GM23338 (cell line): ENCODE results near the gene SH3TC2. TPM values are rescaled to one million over a fixed set of nuclear protein-coding genes. Genes with fewer than 3 reads are reported as not detected.

ENCODE experiments used
- ATAC-seq: fragments of 200-7000 bp; cut with Tn5 transposase; 3 replicates; pipeline ENCODE4 v1.9.1; 2020
- DNase-seq: peaks from one replicate; pipeline ENCODE4 v3.0.0-alpha.2; 2015; ENCODE audit warnings: low spot score
- H2AFZ ChIP-seq: fragments of 200-600 bp; sonication (generic); 2 replicates; pipeline ENCODE4 v1.8.0; 2016; ENCODE audit warnings: antibody characterized with exemption, mild to moderate bottlenecking, moderate library complexity
- H3F3A ChIP-seq: fragments of 200-600 bp; sonication (generic); replicated peaks from 2 replicates; pipeline ENCODE4 v1.8.0; 2017; ENCODE audit warnings: antibody characterized with exemption, mixed run types, low read depth
- H3K27ac ChIP-seq: fragments of 200-600 bp; sonication (generic); 2 replicates; pipeline ENCODE4 v1.6.1; 2016; ENCODE audit warnings: low read depth
- H3K27me3 ChIP-seq: fragments of 200-600 bp; sonication (generic); 2 replicates; pipeline ENCODE4 v1.8.0; 2016; ENCODE audit warnings: mild to moderate bottlenecking, mixed run types, moderate library complexity; ENCODE audit not compliant: insufficient read depth
- H3K36me3 ChIP-seq: fragments of 200-600 bp; sonication (generic); 2 replicates; pipeline ENCODE4 v1.8.0; 2016; ENCODE audit warnings: mild to moderate bottlenecking; ENCODE audit not compliant: insufficient read depth
- H3K4me1 ChIP-seq: fragments of 200-600 bp; sonication (generic); 2 replicates; pipeline ENCODE4 v1.8.0; 2016; ENCODE audit warnings: mild to moderate bottlenecking, moderate library complexity; ENCODE audit not compliant: insufficient read depth
- H3K4me2 ChIP-seq: fragments of 200-600 bp; sonication (generic); 2 replicates; pipeline ENCODE4 v1.7.1; 2017; ENCODE audit warnings: mixed run types
- H3K4me3 ChIP-seq: fragments of 200-600 bp; sonication (generic); 2 replicates; pipeline ENCODE4 v1.6.1; 2016; ENCODE audit warnings: mixed run types
- H3K79me2 ChIP-seq: fragments of 200-600 bp; sonication (generic); replicated peaks from 2 replicates; pipeline ENCODE4 v1.8.0; 2017; ENCODE audit warnings: mild to moderate bottlenecking; ENCODE audit not compliant: insufficient read depth
- H3K9me2 ChIP-seq: fragments of 200-600 bp; sonication (generic); 2 replicates; pipeline ENCODE4 v1.8.0; 2017; ENCODE audit not compliant: insufficient read depth
- H4K20me1 ChIP-seq: fragments of 200-600 bp; sonication (generic); replicated peaks from 2 replicates; pipeline ENCODE4 v1.8.0; 2017; ENCODE audit warnings: mild to moderate bottlenecking; ENCODE audit not compliant: insufficient read depth
- H3K27ac Mint-ChIP-seq: 2 replicates; pipeline ENCODE4 v1.8.0; 2020; ENCODE audit warnings: inconsistent platforms, mild to moderate bottlenecking, moderate library complexity, mixed read lengths
- H3K27me3 Mint-ChIP-seq: 3 replicates; pipeline ENCODE4 v1.8.0; 2022; ENCODE audit warnings: low read depth, mild to moderate bottlenecking, moderate library complexity, mixed read lengths, inconsistent platforms; ENCODE audit not compliant: insufficient read depth, poor library complexity
- H3K36me3 Mint-ChIP-seq: 3 replicates; pipeline ENCODE4 v1.8.0; 2021; ENCODE audit warnings: low read depth, mild to moderate bottlenecking, inconsistent platforms, moderate library complexity, mixed read lengths
- H3K4me1 Mint-ChIP-seq: 3 replicates; pipeline ENCODE4 v1.8.0; 2020; ENCODE audit warnings: mild to moderate bottlenecking, inconsistent platforms, mixed read lengths
- H3K4me3 Mint-ChIP-seq: 3 replicates; pipeline ENCODE4 v1.8.0; 2021; ENCODE audit warnings: moderate library complexity, mild to moderate bottlenecking, inconsistent platforms, mixed read lengths
- H3K9me3 Mint-ChIP-seq: 3 replicates; pipeline ENCODE4 v1.8.0; 2020; ENCODE audit warnings: moderate library complexity, mild to moderate bottlenecking, inconsistent platforms, mixed read lengths
- EZH2phosphoT487 ChIP-seq: fragments of 200-600 bp; sonication (generic); IDR thresholded peaks from one replicate; pipeline ENCODE4 v1.8.1; 2018; ENCODE audit warnings: antibody characterized with exemption; ENCODE audit not compliant: unreplicated experiment
- POLR2AphosphoS5 ChIP-seq: IDR thresholded peaks from 2 replicates; pipeline ENCODE4 v1.6.1; 2016; ENCODE audit warnings: antibody characterized with exemption, low read depth
- ZNF114 ChIP-seq: fragments of 250-450 bp; sonication (Bioruptor Pico); IDR thresholded peaks from 2 replicates; pipeline ENCODE4 v1.5.0; 2020; ENCODE audit warnings: mild to moderate bottlenecking, moderate library complexity
- polyA plus RNA-seq: library from polyadenylated mRNA; unstranded; fragments of >200 nt; fragmentation: Nextera tagmentation; extraction: Ambion mirVana; gene quantifications from 2 replicates; pipeline ENCODE4 v1.2.1, GENCODE V29; 2016
- total RNA-seq: library from RNA; depleted of rRNA; stranded (reverse); fragments of >200 nt; shearing (Covaris generic); gene quantifications from 2 replicates; pipeline ENCODE4 v1.2.3, GENCODE V29; 2014
- TF ChIP-seq, protein P1 (sequence below): fragments of 250-450 bp; sonication (Bioruptor Pico); IDR thresholded peaks from 2 replicates; pipeline ENCODE4 v1.5.0; 2020; ENCODE audit warnings: mild to moderate bottlenecking, moderate library complexity

The SH3TC2 gene
- total and polyA plus RNA-seq, 2 experiments from 2014 or later = 0.10 to 0.17 TPM

DNA sequence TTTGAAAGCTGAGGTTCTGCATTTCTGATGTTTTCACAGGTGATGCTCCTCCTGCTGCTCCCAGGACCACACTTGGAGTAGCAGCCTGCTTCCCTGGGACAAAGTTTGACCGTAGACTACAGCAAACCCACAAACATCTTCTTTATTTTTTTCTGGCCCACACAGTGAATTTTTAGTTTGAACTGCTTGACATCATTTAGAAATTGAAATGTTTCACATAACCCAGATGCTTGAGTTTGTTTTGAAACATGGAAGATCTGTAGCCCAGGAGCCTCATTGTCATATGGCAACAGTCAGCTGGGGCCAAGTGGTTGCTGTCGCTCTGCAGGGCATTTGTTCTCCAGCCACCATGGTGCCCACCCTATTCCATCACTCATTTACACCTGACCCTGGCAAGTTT, 8.4 kb downstream of the SH3TC2 start:
- peaks cover 12% of the 10 kb centered on the region for H3K9me3 Mint-ChIP-seq
- DNase-seq (no peak), ATAC-seq (no peak)
- no peak overlapping the region for H3K4me3 Mint-ChIP-seq
- no peak overlapping the region for H3K4me3 ChIP-seq
- no peak overlapping the region for H3K27ac Mint-ChIP-seq
- no peak overlapping the region for H2AFZ ChIP-seq
- peaks cover 8% of the 10 kb centered on the region for H3K27me3 Mint-ChIP-seq
- H3K4me1 Mint-ChIP-seq = no peaks in the 10 kb centered on the region
- no peaks in the 10 kb centered on the region for H3K36me3 ChIP-seq
- no peaks in the 10 kb centered on the region for H3K79me2 ChIP-seq
- no peak overlapping the region for H3K4me2 ChIP-seq
- no peaks in the 10 kb centered on the region; the same call in 1 of the 2 replicates for H3K9me2 ChIP-seq
- no peak overlapping the region for H3K27ac ChIP-seq
- TF ChIP-seq, protein P1, sequence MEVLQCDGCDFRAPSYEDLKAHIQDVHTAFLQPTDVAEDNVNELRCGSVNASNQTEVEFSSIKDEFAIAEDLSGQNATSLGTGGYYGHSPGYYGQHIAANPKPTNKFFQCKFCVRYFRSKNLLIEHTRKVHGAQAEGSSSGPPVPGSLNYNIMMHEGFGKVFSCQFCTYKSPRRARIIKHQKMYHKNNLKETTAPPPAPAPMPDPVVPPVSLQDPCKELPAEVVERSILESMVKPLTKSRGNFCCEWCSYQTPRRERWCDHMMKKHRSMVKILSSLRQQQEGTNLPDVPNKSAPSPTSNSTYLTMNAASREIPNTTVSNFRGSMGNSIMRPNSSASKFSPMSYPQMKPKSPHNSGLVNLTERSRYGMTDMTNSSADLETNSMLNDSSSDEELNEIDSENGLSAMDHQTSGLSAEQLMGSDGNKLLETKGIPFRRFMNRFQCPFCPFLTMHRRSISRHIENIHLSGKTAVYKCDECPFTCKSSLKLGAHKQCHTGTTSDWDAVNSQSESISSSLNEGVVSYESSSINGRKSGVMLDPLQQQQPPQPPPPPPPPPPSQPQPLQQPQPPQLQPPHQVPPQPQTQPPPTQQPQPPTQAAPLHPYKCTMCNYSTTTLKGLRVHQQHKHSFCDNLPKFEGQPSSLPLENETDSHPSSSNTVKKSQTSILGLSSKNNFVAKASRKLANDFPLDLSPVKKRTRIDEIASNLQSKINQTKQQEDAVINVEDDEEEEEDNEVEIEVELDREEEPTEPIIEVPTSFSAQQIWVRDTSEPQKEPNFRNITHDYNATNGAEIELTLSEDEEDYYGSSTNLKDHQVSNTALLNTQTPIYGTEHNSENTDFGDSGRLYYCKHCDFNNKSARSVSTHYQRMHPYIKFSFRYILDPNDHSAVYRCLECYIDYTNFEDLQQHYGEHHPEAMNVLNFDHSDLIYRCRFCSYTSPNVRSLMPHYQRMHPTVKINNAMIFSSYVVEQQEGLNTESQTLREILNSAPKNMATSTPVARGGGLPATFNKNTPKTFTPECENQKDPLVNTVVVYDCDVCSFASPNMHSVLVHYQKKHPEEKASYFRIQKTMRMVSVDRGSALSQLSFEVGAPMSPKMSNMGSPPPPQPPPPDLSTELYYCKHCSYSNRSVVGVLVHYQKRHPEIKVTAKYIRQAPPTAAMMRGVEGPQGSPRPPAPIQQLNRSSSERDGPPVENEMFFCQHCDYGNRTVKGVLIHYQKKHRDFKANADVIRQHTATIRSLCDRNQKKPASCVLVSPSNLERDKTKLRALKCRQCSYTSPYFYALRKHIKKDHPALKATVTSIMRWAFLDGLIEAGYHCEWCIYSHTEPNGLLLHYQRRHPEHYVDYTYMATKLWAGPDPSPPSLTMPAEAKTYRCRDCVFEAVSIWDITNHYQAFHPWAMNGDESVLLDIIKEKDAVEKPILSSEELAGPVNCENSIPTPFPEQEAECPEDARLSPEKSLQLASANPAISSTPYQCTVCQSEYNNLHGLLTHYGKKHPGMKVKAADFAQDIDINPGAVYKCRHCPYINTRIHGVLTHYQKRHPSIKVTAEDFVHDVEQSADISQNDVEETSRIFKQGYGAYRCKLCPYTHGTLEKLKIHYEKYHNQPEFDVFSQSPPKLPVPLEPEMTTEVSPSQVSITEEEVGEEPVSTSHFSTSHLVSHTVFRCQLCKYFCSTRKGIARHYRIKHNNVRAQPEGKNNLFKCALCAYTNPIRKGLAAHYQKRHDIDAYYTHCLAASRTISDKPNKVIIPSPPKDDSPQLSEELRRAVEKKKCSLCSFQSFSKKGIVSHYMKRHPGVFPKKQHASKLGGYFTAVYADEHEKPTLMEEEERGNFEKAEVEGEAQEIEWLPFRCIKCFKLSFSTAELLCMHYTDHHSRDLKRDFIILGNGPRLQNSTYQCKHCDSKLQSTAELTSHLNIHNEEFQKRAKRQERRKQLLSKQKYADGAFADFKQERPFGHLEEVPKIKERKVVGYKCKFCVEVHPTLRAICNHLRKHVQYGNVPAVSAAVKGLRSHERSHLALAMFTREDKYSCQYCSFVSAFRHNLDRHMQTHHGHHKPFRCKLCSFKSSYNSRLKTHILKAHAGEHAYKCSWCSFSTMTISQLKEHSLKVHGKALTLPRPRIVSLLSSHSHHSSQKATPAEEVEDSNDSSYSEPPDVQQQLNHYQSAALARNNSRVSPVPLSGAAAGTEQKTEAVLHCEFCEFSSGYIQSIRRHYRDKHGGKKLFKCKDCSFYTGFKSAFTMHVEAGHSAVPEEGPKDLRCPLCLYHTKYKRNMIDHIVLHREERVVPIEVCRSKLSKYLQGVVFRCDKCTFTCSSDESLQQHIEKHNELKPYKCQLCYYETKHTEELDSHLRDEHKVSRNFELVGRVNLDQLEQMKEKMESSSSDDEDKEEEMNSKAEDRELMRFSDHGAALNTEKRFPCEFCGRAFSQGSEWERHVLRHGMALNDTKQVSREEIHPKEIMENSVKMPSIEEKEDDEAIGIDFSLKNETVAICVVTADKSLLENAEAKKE (CRISPR knock-in tag) = no peak
- no peak for TF ChIP-seq POLR2AphosphoS5
- no peaks in the 10 kb centered on the region for H4K20me1 ChIP-seq
- peaks cover 2% of the 10 kb centered on the region; the same call in 1 of the 3 replicates for H3K36me3 Mint-ChIP-seq
- no peaks in the 10 kb centered on the region for H3F3A ChIP-seq
- H3K27me3 ChIP-seq = no peaks in the 10 kb centered on the region
- H3K4me1 ChIP-seq = no peaks in the 10 kb centered on the region

DNA sequence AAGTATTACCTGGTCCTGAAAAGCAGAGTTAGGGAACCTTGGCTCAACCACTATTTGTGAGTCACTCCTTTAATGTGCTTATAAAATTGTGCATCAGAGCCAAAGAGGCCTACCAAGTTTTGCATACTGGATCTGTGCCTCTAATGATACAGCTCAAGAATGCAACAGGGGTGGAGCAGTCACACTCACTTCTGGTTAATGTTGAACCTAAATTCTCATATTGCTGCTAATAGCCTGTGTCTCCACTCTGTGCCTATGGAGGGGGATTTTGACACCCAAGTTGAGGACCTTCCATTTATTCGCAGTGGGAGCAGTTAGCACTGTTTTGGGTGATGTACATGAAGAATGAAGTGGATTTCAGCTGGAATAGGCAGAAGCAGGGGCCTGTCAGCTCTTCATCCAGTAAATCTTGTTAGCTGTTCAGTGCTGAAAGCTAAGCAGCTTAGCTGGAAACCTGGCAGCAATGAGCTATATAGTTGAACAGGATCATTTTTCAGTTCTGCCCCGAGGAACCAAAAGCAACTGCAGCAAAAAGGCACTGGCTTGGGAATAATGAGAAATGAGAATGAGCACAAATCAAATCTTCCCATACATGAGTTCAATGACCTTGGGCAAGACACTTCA, 9.7 kb downstream of the SH3TC2 start:
- Histone ChIP-seq H3K36me3 (no peaks in the 10 kb centered on the region), H3K4me3 (no peak overlapping the region), H3K79me2 (no peaks in the 10 kb centered on the region), H3F3A (no peaks in the 10 kb centered on the region), H3K9me2 (no peaks in the 10 kb centered on the region; the same call in 1 of the 2 replicates), H3K4me1 (no peaks in the 10 kb centered on the region), H2AFZ (no peak overlapping the region), H3K4me2 (no peak overlapping the region), H3K27me3 (no peaks in the 10 kb centered on the region), H4K20me1 (no peaks in the 10 kb centered on the region), H3K27ac (no peak overlapping the region)
- H3K36me3 Mint-ChIP-seq = no peaks in the 10 kb centered on the region
- no peak overlapping the region for H3K4me3 Mint-ChIP-seq
- no peaks in the 10 kb centered on the region for H3K4me1 Mint-ChIP-seq
- DNase-seq (no peak), ATAC-seq (no peak)
- H3K9me3 Mint-ChIP-seq = peaks cover under 1% of the 10 kb centered on the region
- H3K27me3 Mint-ChIP-seq = peaks cover under 1% of the 10 kb centered on the region
- no peak overlapping the region for H3K27ac Mint-ChIP-seq
- TF ChIP-seq ZNF114 (no peak), EZH2phosphoT487 (no peak)
- TF ChIP-seq, protein P1 (CRISPR knock-in tag) = no peak
